SH-SY5Y (cell line): Measurements from ENCODE around the gene RGS3.

ENCODE experiments used
- GATA2 ChIP-seq: IDR thresholded peaks from 2 replicates; pipeline ENCODE4 v1.6.1; 2011; ENCODE audit warnings: mild to moderate bottlenecking, low read depth, low read length
- GATA3 ChIP-seq: IDR thresholded peaks from 2 replicates; pipeline ENCODE4 v1.6.1; 2011; ENCODE audit warnings: low read depth, mild to moderate bottlenecking, low read length, moderate library complexity

DNA sequence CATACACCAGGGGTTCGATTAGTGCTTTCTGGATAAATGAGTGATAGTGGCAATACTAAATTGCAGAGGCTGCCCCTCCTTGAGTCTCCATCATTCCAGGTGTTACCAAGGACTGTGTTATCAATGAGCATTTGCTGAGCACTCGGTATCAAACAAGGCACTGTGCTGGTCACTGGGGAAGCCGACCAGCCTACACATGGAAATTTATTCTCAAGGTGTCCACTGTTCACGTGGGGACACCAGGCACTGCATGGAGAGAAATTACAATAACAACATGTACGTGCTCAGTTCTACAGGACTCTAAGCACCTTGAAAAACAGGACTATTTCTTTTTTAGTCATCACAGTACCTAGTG, 22.2 kb downstream of the RGS3 start:
- TF ChIP-seq GATA3 = no peak
- TF ChIP-seq GATA2 = no peak
